ENCODE data around the gene CCR3.

CCR3 gene

DNA sequence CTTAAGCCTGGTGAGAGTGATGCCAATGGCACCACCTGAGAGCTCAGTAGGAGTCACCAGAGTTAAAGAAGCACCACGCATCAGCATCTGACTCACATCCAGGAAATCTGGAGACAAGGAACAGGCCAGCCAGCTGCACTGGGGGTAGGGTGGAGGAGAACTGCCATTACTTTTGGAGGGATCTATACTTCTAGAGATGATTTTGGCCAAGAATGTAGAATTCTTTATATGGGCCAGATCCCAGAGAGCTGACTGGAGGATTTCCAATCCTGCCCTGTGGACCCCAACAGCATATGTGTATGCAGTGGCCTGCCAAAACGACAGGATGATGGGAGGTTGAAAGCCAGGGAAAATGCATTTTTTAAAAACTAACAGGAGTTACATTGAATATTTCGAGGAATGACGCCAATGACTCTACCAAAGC, 29.8 kb downstream of the CCR3 start:
- DNase-seq (ENCODE audit: low spot score) = no peak

DNA sequence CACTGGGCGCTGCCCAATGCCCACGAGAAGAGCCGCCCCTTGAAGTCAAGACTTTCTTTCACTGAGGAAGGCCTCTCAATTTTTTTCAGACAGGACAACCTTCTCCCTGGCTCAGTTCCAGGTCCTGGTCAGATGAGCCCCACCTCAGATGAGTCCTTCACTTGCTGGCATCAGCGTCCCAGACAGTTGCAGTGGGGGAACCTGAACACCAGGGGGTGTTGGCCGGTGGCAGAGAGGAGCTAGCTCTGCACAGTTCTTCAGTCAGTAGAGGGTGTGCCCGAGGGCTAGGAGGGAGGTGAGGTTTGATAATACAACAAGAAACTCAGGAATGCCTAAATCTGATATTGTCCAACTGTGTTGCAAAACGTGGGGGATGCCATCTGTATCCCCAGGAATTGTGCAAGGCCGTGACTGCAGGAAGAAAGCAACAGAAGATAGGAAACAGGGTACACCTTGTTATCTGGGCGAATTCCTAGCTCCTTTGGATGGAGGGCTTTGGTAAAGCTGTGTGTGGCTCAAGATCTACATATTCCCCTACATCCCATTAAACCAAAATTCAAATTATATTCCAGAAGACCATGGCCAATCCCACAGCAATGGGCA, 34.3 kb downstream of the CCR3 start:
- DNase-seq (ENCODE audit: low spot score) = peak; percentile 44

GRCh38 chr3:46277476-46277875, 35.2 kb downstream of the CCR3 start:
- DNase-seq (ENCODE audit: low spot score) = no peak

DNA sequence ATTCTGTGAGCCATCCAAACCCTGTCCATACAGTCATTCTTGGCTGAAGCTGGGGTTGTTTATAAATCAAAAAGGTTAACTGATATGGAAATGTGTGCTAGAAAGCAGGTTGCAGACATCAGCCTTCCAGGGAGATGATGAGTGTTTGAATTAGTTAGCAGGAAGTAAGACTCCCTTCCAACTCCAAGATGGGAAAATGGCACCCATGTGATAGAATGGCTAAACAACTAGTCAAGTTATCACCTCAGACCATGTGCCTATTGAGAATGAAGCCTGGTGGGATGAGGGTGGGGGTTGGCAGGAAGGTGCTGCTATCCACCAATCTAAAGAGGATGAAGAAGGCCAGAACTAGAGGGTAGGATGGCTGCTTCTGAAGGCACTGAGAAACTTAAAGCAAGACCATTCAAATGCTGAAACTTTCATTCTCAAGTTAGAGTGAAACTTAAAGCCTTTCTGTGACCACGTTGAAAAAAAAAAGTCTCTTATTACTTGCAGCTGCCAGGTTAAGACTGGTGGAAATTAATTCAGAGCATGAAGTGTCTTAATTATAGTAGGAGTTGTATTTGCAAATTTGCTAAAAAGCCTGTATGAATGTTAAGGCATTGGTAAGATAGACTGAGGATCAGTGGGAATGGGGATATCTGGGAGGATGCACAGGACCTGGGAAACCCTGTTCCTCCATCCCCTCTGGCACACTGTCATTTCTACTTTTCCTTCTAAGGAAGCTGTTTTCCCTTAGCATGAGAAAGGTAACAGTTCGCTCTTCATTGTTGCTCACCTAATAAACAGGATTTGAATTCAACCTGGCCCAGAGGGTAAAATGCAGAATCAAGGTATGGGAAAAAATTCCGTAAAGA, 36.8 kb downstream of the CCR3 start:
- DNase-seq (ENCODE audit: low spot score) = no peak

GRCh38 chr3:46280105-46280797, 38.0 kb downstream of the CCR3 start:
- DNase-seq (ENCODE audit: low spot score) = no peak

- DNase-seq (ENCODE audit: low spot score) = no peak
These were observed 39.3 kb downstream of the CCR3 start for GRCh38 chr3:46281551-46281950.

DNA sequence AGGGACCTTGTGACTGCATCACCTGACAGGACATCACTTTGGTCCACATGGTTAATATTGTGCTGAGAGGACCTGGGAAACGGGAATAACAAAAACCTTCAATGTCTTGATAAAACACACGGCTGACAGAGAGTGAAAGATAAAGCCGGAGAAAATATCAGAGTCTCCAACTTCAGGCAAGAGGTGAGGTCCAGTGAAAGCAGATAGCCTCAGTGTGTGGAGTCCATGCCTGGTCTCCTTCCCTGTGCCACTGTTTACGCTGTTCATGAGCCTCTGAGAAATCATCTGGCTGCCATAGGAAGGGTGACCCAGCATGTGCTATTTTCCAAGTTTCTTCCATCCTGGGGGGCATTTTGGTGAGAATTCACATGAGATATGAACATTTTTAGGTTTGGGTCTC, 39.8 kb downstream of the CCR3 start:
- no peak for DNase-seq (ENCODE audit: low spot score)

- no peak for DNase-seq (ENCODE audit: low spot score)
These were observed 40.4 kb downstream of the CCR3 start for GRCh38 chr3:46282696-46283095.

DNA sequence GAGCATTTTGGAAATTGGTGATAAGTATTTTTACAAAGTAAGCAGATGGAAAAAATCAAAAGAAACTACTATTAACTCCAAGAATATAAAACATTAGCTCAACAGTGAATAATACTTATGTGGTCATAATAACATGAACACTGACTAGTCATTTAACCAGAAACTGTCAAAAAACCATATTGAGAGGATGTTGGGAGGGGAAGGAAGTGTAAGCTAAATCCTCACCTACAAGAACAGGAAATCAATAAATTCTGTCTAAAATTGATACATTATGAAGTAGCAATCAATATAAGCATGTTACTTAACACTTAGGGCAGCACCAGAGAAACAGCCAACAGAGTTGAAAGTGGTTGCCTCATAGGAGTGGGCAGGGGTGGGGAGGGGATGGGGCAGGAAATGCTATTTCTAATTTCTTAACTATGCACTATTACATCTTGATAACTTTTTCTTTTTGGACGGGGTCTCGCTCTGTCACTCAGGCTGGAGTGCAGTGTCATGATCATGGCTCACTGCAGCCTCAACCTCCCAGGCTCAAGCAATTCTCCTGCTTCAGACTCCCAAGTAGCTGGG, 41.7 kb downstream of the CCR3 start:
- no peak for DNase-seq (ENCODE audit: low spot score)

DNA sequence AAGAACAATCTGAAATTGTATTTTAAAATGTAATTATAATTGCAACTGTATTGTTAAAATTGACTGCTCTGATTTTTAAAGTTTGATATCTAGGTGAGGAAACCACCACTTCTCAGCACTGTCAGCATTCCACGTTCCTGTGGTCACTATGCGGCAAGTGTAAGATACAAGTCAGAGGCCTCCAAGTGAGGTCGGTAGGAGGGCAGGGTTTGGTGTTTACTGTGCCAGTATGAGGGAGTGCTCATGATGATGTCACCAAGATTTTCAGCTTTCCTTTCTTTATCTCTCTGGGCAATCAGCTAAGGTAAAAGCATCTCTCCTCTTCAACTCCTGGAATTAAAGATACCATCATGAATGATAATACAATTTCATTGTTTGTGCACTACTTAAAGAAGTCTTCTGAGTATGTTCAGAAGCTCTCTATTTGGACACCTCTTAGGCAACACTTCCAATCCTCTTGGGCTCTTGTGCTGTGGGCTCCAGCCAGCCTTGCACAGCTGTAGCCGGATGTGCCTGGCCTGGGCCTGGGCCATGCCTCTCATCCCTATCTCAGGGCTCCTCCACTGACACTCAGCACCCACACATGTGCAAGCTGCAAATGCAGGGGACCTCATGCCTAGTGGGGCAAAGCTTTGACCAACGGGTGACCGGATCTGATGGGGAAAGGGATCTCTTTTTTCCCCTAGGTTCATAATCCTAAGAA, 42.9 kb downstream of the CCR3 start:
- no peak for DNase-seq (ENCODE audit: low spot score)

DNA sequence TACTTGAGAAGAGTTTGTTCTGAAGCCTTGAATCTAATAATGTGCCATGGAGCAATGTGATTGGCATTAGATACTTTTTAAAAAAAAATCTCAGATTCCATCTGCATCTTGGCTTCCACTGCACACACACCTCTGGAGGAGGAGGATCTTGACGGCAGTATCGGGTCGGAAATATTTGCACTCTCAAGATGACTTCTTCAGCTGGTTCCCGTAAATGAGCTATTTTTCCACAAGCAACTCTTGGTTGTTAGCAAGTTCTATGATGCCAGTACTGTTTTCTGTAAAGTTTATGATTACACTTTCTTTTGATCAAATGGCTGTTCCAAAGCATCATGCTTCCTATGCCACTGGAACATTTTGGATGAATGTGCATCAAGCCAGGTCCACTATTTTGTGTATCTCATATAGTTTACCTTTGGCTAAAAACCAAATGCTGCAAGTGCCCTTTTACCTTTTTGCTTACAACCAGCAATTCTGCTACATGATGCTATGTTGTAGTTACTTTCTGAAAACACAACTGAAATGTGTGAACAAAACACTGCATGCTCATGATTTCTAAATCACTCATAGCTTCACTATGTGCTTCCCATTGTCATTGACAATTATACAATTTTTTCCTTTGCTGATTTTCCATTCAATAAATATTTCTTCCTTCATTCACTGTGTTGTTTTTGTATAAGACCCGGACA, 43.8 kb downstream of the CCR3 start:
- DNase-seq (ENCODE audit: low spot score) = no peak

DNA sequence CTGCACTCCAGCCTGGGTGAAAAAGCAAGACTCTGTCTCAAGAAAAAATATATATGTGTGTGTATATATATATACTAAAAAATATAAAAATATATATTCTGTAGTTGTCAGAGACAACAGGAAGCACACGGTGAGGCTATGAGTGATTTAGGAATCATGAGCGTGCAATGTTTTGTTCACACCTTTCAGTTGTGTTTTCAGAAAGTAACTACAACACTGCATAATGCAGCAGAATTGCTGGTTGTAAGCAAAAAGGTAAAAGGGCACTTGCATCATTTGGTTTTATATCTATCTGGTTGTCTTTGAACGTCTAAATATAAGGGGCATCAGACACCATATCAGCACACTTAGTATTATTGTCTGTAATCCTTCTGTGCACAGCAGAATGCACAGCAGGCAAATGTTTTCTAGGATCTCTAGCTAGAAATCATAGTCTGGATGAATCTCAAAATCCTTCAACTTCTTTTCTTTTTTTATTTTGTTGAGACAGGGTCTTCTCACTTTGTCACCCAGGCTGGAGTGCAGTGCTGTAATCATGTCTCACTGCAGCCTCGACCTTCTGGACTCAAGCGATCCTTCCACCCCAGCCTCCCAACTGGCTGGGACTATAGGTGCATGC, 44.8 kb downstream of the CCR3 start:
- DNase-seq (ENCODE audit: low spot score) = no peak

- DNase-seq (ENCODE audit: low spot score) = no peak
These were observed 47.3 kb downstream of the CCR3 start for GRCh38 chr3:46289551-46289950.

DNA sequence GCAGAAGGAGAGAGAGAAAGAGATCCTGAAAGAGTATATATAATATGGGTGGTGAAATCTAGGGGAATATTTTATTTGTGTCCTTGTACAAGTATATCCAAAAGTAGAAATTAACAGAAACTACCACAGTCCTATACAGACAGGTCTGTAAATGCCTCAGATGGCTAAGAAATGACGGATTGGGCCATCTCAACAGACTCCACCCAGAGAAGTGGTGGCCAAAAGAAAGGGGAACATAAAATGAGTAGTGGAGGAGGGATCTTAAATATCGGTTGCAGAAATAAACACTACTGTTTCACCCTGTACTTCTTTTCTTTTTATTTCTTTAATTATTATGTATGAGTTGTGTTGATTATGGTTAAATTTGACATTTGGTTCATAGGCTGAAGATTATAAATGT, 47.7 kb downstream of the CCR3 start:
- no peak for DNase-seq (ENCODE audit: low spot score)

DNA sequence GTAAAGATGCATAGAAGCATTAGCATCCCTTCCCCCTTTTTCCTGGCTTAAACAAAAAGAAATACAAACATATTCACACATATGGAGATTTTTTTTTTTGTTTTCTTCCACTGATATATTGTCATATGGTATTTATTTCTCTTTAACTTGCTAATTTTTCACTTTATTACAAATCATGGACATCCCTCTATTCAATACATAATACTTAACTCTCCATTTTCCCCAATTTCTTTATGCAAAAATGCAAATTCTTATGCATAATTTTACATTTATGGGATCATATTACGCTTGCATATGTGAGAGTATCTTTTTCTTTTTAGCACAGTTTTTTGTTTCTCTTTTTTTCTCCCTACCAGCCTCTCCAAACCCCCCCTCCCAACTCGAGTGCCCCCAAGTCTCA, 48.8 kb downstream of the CCR3 start:
- DNase-seq (ENCODE audit: low spot score) = no peak

DNA sequence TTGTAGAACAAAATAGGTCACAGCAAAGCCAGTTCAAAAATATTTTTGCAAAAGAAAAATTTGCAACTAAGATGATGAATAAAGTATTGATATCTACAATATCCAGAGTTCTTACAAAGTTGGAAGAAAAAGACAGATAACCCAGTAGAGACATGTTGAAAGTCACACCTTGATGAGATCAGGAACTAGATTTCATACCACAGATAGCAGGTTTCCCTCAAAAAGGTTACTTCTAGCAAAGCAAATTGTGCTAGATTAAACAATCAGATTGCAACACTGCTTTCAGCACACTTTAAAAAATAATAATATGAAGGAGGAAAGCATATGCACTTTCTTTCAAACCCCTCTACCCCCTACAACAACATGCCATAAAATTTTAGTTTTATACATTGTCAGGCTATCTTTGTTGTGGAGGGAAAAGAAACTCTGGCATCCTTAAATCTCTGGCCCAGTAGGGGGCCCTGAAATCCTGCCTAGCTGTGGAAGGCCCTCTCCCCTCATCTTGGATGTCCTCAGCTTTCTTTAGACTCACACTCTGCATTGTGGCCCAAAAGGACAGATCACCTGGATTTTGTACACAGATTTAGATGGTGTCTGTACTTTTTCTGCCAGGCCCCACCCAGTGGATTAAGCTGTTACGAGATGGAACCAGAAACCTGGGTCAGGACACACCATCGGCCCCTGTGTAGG, 50.9 kb downstream of the CCR3 start:
- DNase-seq (ENCODE audit: low spot score) = no peak

DNA sequence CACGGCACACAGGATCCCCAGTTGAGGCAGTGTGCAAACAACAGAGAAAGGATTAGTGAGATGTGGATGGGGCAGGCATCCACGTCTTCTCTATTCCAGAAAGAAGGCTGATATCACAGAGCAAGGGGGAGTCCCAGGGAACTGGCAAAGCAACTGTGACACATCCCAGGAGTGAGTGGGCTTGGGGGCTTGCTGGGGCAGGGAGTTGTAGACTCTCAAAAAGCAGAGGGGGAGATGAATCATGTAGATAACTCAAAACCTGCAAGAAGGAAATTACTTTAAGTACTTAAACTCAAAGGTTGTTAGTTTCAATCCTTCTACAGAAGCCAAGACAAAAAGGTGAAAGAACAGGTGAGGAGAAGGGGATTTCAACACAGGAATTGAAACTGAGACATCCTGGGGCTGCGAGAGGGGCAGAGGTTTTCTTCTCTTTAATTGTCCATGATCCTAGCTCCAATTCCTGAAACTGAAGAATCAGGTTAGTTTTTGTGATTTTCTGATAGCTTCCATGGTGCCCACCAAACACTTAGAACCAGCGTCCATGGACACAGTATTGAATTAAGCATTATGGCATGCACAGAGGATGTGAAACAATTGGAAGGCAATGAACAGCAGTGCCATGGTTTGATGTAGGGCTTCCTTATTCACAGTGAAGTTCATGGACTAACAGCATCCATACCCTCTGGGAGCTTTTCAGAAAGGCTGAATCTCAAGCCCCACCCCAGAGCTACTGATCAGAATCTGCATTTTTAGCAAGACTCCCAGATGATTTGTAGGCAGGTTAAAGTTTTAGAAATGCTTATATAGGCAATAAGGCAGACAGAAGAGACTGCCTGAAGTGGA, 52.0 kb downstream of the CCR3 start:
- DNase-seq (ENCODE audit: low spot score) = no peak

GRCh38 chr3:46296826-46297225, 54.6 kb downstream of the CCR3 start:
- no peak for DNase-seq (ENCODE audit: low spot score)

DNA sequence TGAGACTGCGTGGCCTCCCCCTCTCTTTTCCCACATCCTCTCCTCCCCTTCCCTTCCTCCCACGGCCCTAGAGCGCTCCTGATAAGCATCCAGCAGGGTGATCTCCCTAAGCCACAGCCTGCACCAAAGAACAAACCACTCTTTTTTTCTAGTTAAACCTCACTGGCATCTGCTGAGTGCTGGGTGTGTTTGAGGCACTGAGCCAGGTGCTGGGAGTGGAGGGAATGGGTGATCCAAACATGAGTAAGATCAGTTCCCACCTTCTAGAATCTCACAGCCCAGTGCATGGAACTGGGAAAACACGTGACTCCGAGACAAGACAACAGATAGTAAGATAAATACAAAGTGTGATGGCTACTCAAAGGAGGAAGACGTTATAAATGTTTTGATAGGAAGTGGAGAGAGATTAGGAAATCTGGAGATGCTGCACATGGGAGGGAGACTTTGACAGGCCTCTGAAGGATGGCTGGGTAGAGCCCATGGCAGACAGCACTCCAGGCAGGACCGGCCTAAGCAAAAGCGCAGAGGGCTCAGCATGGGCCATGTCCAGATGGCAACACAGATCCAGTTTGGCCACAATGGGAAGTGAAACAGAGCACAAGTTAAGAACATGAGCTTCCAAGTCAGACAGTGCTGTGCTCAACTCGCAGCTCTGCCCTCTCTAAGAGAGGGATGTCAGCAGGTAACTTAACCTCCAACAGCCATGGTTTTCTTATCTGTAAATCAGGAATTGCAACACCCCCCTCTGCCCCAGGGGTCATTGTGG, 55.6 kb downstream of the CCR3 start:
- peak; percentile 67 for DNase-seq (ENCODE audit: low spot score)
